ENCODE results near the gene DHRS7B.
"Not testable (repeated sequence)": the region's sequence is repeated elsewhere in the genome, so short reads cannot be mapped to it uniquely, and the experiment has no call there.

DHRS7B gene

GRCh38 chr17:21141331-21141730 is 14.6 kb downstream of the DHRS7B start:
- no peak for DNase-seq
- TF ChIP-seq CTCF (IDR thresholded peaks at IDR 0.05), result no peak
- intact Hi-C loops (cut with DNase I; ENCODE audit: low total_unique reads), result no loop called here
- H3K4me3 ChIP-seq, result no peak overlapping the region
- H3K27me3 ChIP-seq, result no peaks in the 10 kb centered on the region
- H3K4me1 ChIP-seq, result no peaks in the 10 kb centered on the region
- H3K36me3 ChIP-seq, result no peaks in the 10 kb centered on the region
- no peaks in the 10 kb centered on the region for H3K9me3 ChIP-seq
- no peak overlapping the region for H3K27ac ChIP-seq

- DNase-seq; H3K27me3 ChIP-seq; H3K9me3 ChIP-seq; intact Hi-C loops (cut with DNase I; ENCODE audit: low total_unique reads); H3K4me3 ChIP-seq; H3K4me1 ChIP-seq; H3K27ac ChIP-seq; H3K36me3 ChIP-seq: not testable (repeated sequence)
Observed at GRCh38 chr17:21142065-21142464, 15.3 kb downstream of the DHRS7B start.

- no peak for DNase-seq
- H3K4me1 ChIP-seq, result no peaks in the 10 kb centered on the region
- intact Hi-C loops (cut with DNase I; ENCODE audit: low total_unique reads), result no loop called here
- H3K9me3 ChIP-seq, result no peaks in the 10 kb centered on the region
- H3K4me3 ChIP-seq, result no peak overlapping the region
- peaks cover 0 to 4% (median 0%) of the 10 kb centered on the region in 3 donors for H3K36me3 ChIP-seq
- TF ChIP-seq CTCF (IDR thresholded peaks at IDR 0.05), result no peak
- H3K27me3 ChIP-seq, result no peaks in the 10 kb centered on the region
- no peak overlapping the region for H3K27ac ChIP-seq
Observed at GRCh38 chr17:21143695-21144094, 16.9 kb downstream of the DHRS7B start.

- H3K4me3 ChIP-seq; DNase-seq; intact Hi-C loops (cut with DNase I; ENCODE audit: low total_unique reads); H3K9me3 ChIP-seq; H3K27ac ChIP-seq; H3K4me1 ChIP-seq; H3K36me3 ChIP-seq; H3K27me3 ChIP-seq: not testable (repeated sequence)
Observed at GRCh38 chr17:21144299-21144698, 17.5 kb downstream of the DHRS7B start.

DNA sequence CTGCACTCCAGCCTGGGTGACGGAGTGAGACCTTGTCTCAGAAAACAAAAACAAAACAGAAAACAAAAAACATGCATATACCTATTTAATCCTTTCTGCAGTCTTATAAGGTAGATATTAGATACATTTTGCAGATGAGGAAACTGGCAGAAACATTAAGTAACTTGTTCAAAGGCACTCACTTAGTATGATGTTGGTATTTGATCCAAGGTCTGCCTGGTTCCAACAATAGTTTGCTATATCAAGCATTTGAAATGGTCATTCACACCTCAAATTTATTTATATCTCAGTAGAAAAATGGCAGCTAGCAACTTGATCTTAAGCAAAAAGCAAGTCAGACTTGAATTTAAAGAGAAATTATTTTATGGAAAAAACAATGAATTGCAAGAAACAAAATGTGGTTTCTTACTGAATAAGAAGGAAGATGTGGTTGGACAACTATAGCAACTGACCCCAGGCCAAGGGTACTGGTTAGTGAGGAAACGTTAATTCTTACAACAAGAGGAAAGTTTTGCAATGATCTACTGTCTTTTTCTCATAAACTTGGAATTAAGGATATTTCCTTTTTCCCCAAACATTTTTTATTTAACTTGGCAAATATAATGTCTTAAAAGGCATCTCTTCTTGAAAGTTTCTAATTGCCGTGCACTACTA is 19.7 kb downstream of the DHRS7B start:
- no peaks in the 10 kb centered on the region for H3K4me1 ChIP-seq
- H3K9me3 ChIP-seq, result no peaks in the 10 kb centered on the region
- no peak for TF ChIP-seq CTCF (IDR thresholded peaks at IDR 0.05)
- no peaks in the 10 kb centered on the region for H3K27me3 ChIP-seq
- H3K27ac ChIP-seq, result no peak overlapping the region
- intact Hi-C loops (cut with DNase I; ENCODE audit: low total_unique reads), result no loop called here
- no peak overlapping the region for H3K4me3 ChIP-seq
- DNase-seq, result no peak
- peaks cover 0 to 4% (median 0%) of the 10 kb centered on the region in 3 donors for H3K36me3 ChIP-seq

GRCh38 chr17:21149621-21150020 is 22.9 kb downstream of the DHRS7B start:
- Histone ChIP-seq H3K27ac (no peak overlapping the region), H3K4me1 (no peaks in the 10 kb centered on the region), H3K27me3 (no peaks in the 10 kb centered on the region), H3K9me3 (no peaks in the 10 kb centered on the region), H3K4me3 (no peak overlapping the region), H3K36me3 (peaks cover 0 to 4% (median 0%) of the 10 kb centered on the region in 3 donors)
- intact Hi-C loops (cut with DNase I; ENCODE audit: low total_unique reads), result no loop called here
- no peak for DNase-seq
- TF ChIP-seq CTCF (IDR thresholded peaks at IDR 0.05), result no peak

GRCh38 chr17:21152731-21153130 is 26.0 kb downstream of the DHRS7B start:
- Histone ChIP-seq H3K4me3 (no peak overlapping the region), H3K4me1 (no peaks in the 10 kb centered on the region), H3K36me3 (no peaks in the 10 kb centered on the region), H3K27me3 (no peaks in the 10 kb centered on the region), H3K27ac (no peak overlapping the region), H3K9me3 (peaks cover 0 to 5% (median 0%) of the 10 kb centered on the region in 3 donors)
- no peak for TF ChIP-seq CTCF (IDR thresholded peaks at IDR 0.05)
- intact Hi-C loops (cut with DNase I; ENCODE audit: low total_unique reads), result no loop called here
- DNase-seq, result no peak
